Measurements from ENCODE around the gene EMCN. TPM values are rescaled to one million over a fixed set of nuclear protein-coding genes. Genes with fewer than 3 reads are reported as not detected.

EMCN gene
- total RNA-seq, 1 donor from 2014 or later, result 4.3 TPM

- H3K4me3 Mint-ChIP-seq, result no peak overlapping the region
- peaks cover 26% of the 10 kb centered on the region for H3K9me3 Mint-ChIP-seq
- no peaks in the 10 kb centered on the region for H3K36me3 Mint-ChIP-seq
- no peaks in the 10 kb centered on the region for H3K4me1 Mint-ChIP-seq
- no peak for DNase-seq (ENCODE audit: low spot score in 2 of 2, unreplicated experiment in 2 of 2)
- H3K27me3 Mint-ChIP-seq (ENCODE audit: low read depth), result no peaks in the 10 kb centered on the region
- no peak for TF ChIP-seq CTCF (IDR thresholded peaks at IDR 0.05; ENCODE audit: unreplicated experiment)
- no peak overlapping the region for H3K27ac Mint-ChIP-seq
Observed at GRCh38 chr4:100430451-100430850, 87.4 kb downstream of the EMCN start.

- Mint-ChIP-seq H3K4me1 (no peaks in the 10 kb centered on the region), H3K27ac (no peak overlapping the region), H3K9me3 (peaks cover 19% of the 10 kb centered on the region), H3K27me3 (ENCODE audit: low read depth) (no peaks in the 10 kb centered on the region), H3K4me3 (no peak overlapping the region), H3K36me3 (no peaks in the 10 kb centered on the region)
- TF ChIP-seq CTCF (IDR thresholded peaks at IDR 0.05; ENCODE audit: unreplicated experiment), result no peak
- DNase-seq (ENCODE audit: low spot score in 2 of 2, unreplicated experiment in 2 of 2), result no peak
Observed at GRCh38 chr4:100429616-100430015, 88.2 kb downstream of the EMCN start.

GRCh38 chr4:100428051-100428450, 89.8 kb downstream of the EMCN start:
- Mint-ChIP-seq H3K36me3 (no peaks in the 10 kb centered on the region), H3K27ac (no peak overlapping the region)

GRCh38 chr4:100424376-100424775, 93.4 kb downstream of the EMCN start:
- DNase-seq (ENCODE audit: low spot score in 2 of 2, unreplicated experiment in 2 of 2), result no peak
- no peak for TF ChIP-seq CTCF (IDR thresholded peaks at IDR 0.05; ENCODE audit: unreplicated experiment)
- H3K36me3 Mint-ChIP-seq, result no peaks in the 10 kb centered on the region

More at GRCh38 chr4:100428051-100428450, 89.8 kb downstream of the EMCN start:
- no peak for TF ChIP-seq CTCF (IDR thresholded peaks at IDR 0.05; ENCODE audit: unreplicated experiment)
- no peaks in the 10 kb centered on the region for H3K27me3 Mint-ChIP-seq (ENCODE audit: low read depth)
- H3K4me3 Mint-ChIP-seq, result no peak overlapping the region
- no peaks in the 10 kb centered on the region for H3K4me1 Mint-ChIP-seq
- DNase-seq (ENCODE audit: low spot score in 2 of 2, unreplicated experiment in 2 of 2), result no peak
- peaks cover 8% of the 10 kb centered on the region for H3K9me3 Mint-ChIP-seq

GRCh38 chr4:100422894-100423293, 94.9 kb downstream of the EMCN start:
- TF ChIP-seq CTCF (IDR thresholded peaks at IDR 0.05; ENCODE audit: unreplicated experiment), result no peak
- no peak overlapping the region for H3K27ac Mint-ChIP-seq
- H3K4me1 Mint-ChIP-seq, result peaks cover 2% of the 10 kb centered on the region

More at GRCh38 chr4:100424376-100424775, 93.4 kb downstream of the EMCN start:
- H3K4me1 Mint-ChIP-seq, result peaks cover 2% of the 10 kb centered on the region
- H3K4me3 Mint-ChIP-seq, result no peak overlapping the region
- H3K27ac Mint-ChIP-seq, result no peak overlapping the region
- peaks cover 6% of the 10 kb centered on the region for H3K9me3 Mint-ChIP-seq
- no peaks in the 10 kb centered on the region for H3K27me3 Mint-ChIP-seq (ENCODE audit: low read depth)

More at GRCh38 chr4:100422894-100423293, 94.9 kb downstream of the EMCN start:
- no peak overlapping the region for H3K4me3 Mint-ChIP-seq
- no peak for DNase-seq (ENCODE audit: low spot score in 2 of 2, unreplicated experiment in 2 of 2)
- no peaks in the 10 kb centered on the region for H3K27me3 Mint-ChIP-seq (ENCODE audit: low read depth)
- peaks cover 4% of the 10 kb centered on the region for H3K9me3 Mint-ChIP-seq
- H3K36me3 Mint-ChIP-seq, result no peaks in the 10 kb centered on the region

All from mesothelial cell of epicardium (in vitro differentiated cells).